HG02840 (cell line): ENCODE results near the gene UBE2D1.
A peak's percentile ranks its signal among the peaks of the same experiment; 100 is the strongest.

ENCODE experiments used
- ATAC-seq: cut with Tn5 transposase; IDR thresholded peaks from one replicate; pipeline ENCODE4 v1.9.1; 2021; ENCODE audit warnings: mild to moderate bottlenecking, moderate library complexity, moderate number of reproducible peaks; ENCODE audit not compliant: unreplicated experiment, low FRiP score

UBE2D1 gene

GRCh38 chr10:58334817-58335305 is at the start of gene UBE2D1:
TSS of gene UBE2D1 (plus strand) at chr10:58335006. CDS start at chr10:58335202, 196 bp downstream.
- ATAC-seq: peak; percentile 93

- peak; percentile 80 for ATAC-seq
These were observed 43.1 kb upstream of the UBE2D1 start for GRCh38 chr10:58291538-58292174.

DNA sequence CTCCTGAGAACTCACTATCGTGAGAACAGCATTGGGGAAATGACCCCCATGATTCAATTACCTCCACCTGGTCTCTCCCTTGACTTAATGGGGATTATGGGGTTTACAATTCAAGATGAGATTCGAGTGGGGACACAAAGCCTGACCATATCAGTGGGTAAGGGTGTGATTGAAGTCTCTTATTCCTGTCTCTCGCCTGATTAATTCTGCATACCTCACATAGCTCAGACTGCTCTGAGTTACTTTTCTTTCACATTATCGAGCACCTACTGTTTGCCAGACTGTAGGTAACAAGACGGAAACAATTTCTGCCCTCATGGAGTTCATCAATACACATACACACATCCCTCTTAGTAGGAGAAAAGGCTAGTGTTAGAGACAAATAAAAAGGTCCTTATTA is 40.8 kb upstream of the UBE2D1 start:
- no peak for ATAC-seq

GRCh38 chr10:58299580-58299979 is 35.2 kb upstream of the UBE2D1 start:
- ATAC-seq: no peak

- ATAC-seq: no peak
These were observed 34.1 kb upstream of the UBE2D1 start for GRCh38 chr10:58300676-58301075.

DNA sequence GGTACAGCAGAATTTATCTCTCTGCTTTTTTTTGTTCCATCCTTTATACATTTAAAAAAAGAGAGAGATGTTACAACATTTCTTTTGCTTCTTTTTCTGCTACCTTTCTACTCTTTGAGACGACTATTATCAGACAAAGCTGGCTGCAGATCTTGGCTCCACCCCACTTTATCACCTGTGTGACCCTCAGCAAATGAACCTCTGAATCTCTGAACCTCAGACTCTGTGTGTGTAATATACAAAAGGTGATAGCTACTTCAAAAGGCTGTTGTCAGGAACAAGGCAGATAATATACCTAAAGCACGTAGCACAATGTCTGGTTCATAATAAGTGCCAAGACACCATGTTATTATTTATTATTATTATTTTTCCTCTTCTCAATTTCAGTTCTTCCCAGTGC is 32.6 kb upstream of the UBE2D1 start:
- no peak for ATAC-seq

- no peak for ATAC-seq
These were observed 30.6 kb upstream of the UBE2D1 start for GRCh38 chr10:58304099-58304633.

GRCh38 chr10:58305821-58306220 is 29.0 kb upstream of the UBE2D1 start:
- no peak for ATAC-seq

DNA sequence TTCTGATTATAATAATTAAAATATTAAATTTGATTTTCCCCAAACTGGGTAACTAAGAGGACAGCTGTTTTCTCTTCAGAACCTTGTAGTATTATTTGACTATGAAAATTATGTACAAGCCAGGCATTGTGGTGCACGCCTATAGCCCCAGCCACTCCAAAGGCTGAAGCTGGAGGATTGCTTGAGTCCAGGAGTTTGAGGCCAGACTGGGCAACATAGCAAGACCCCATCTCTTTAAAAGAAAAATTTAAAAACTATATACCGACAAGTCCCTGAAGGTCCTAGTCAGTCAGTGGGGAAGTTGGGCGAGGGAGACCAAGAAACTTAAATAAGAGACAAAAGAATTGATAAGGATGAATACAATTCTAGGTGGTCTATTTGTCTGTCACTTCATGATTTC is 27.1 kb upstream of the UBE2D1 start:
- no peak for ATAC-seq

GRCh38 chr10:58311026-58311425 is 23.8 kb upstream of the UBE2D1 start:
- ATAC-seq: no peak

DNA sequence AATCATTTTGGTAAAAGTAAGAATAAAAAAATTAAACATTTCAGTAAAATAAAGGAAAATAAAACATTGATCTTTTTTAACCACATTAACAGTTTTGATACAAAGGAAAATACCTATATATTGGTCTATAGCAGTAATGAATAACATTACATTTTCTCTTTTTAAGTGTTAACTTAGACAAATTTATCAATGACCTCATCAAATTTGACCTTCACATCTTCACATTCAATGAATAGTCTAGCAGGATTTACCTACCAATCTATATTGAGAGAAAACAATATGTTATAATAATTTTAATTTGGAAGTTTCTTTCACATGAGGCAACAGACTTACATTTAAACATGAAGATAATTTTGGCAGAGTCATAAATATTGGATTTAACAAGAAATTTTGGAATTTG is 17.9 kb upstream of the UBE2D1 start:
- no peak for ATAC-seq

DNA sequence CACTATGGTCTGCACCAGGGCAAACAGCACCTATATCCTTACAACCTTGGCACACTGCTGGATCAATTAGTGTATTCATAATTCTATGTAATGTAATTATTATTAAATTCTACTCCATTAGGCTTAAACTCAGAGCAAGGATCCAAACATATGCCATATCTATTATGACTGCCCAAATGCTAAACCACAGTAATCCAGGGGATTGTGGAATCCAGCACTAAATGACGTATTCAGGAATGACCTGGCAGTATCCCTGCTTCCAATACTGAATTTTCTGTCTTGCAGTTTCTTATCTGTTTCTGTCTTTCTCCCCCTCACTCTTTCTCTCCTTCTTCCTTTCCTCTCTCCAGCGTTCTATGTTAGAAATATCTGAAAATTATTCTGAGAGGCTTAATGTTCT is 16.5 kb upstream of the UBE2D1 start:
- no peak for ATAC-seq

- no peak for ATAC-seq
These were observed 15.2 kb upstream of the UBE2D1 start for GRCh38 chr10:58319599-58319998.

DNA sequence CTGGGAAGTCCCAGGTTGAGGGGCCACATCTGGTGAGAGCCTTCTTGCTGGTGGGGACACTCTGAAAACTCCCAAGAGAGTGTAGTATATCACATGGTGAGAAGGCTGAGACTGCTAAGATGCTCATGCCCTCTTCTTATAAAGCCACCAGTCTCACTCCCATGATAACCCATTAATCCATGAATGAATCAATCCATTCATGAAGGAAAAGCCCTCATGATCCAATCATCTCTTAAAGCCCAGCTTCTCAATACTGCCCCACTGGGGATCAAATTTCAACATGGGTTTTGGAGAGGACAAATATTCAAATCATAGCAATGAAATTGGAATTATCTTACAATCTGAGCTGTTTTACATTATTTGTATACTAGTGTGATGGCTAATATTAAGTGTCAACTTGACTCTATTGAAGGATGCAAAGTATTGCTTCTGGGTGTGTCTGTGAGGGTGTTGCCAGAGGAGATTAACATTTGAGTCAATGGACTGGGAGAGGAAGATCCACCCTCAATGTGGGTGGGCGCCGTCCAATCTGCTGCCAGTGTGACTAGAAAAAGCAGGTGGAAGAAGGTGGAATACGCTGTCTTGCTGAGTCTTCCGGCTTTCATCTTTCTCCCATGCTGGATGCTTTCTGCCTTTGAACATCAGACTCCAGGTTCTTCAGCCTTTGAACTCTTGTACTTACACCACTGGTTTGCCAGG is 14.3 kb upstream of the UBE2D1 start:
- ATAC-seq: no peak

- peak; percentile 70 for ATAC-seq
These were observed 12.6 kb upstream of the UBE2D1 start for GRCh38 chr10:58322072-58322834.

DNA sequence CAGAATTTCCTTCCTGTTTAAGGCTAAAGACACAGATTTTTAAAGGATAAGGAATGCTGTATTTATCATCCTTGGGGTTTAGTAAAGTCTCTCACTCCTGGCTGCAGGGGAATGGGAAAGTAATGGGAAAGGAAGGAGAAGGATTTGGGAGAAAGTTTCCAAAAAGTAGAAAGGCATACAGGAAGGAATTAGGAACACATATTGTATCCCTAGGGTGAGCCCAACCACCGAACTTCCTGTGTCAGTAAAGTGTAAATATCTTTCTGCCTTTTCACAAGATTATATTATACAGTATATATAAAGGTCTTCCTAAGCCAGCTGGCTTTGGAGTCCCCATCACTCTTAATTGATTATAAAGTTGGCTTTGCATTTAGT is 12.0 kb upstream of the UBE2D1 start:
- no peak for ATAC-seq

GRCh38 chr10:58326967-58327381 is 7.8 kb upstream of the UBE2D1 start:
- no peak for ATAC-seq

GRCh38 chr10:58328233-58328632 is 6.6 kb upstream of the UBE2D1 start:
- ATAC-seq: no peak

DNA sequence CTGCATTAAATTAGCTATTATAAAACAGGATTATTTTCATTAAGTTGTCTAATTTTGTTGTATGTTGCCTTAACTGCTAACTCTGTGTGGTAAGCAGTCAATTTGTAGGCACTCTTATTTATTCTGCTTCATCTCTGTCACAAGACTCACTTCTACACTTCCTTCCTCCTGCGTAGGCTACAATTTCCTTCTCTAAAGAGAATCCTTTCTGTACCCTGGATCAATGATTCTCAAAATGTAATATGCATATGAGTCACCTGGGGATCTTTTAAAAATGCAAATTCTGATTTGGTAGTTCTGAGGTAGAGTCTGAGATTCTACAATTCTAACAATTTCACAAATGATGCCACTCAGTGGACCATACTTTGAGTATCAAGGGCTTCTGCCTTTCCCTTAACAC is 4.4 kb upstream of the UBE2D1 start:
- no peak for ATAC-seq

GRCh38 chr10:58331646-58332045 is 3.2 kb upstream of the UBE2D1 start:
- no peak for ATAC-seq
